ENCODE data around the gene BASP1.

DNA sequence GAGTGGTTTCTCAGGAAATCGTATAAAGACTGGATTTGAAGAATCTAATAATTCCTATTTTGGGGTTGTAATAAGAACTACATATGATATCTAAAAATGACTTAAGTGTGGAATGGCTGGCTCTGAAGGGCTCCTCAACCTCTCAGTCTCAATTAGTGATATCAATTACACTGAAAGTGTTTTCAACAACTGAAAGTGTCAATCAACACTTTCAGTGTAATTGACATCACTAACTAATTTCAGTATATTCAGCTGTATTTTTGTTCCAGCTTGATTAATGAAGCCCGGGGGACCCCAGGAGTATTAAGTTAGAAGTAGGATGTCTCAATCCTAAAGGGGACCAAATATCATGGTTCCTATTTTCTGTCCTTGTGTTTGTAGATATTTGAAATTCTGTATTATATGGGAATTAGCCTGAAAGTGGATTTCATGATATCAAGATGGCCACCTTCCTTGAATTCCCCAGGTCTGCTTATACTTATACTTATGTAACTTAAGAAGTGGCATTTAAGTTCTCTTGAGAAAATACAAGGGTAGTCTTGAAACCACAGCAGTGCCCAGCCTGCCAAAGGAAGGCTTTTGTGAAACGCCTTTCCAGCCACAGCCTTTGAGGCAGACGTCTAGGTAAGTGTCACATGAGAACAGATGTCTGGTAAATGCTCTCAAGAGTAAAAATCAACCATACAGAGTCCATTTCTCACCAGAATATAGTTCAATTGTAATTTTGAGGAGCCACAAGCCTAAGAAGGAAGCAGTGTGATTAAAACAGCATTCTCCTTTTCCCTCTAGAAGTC is 4.6 kb downstream of the BASP1 start:
- TF ChIP-seq GATA2 (IDR thresholded peaks at IDR 0.05; ENCODE audit: low read depth, low read length) (no peak), GATA3 (IDR thresholded peaks at IDR 0.05; ENCODE audit: low read depth, low read length) (no peak)

All from SH-SY5Y (cell line).